Testis (tissue), 2 donors: Measurements from ENCODE around the gene INPP1.

Experiments used
- CTCF ChIP-seq, 3 experiments: fragments of 450-650 bp in 2 of 3; fragments of 200-600 bp in 1 of 3; sonication (generic) in 1 of 3; IDR thresholded peaks; one replicate each; pipeline ENCODE4 v1.5.1; 2016 to 2019; ENCODE audit warnings: antibody characterized with exemption in 3 of 3, mild to moderate bottlenecking in 2 of 3, moderate library complexity in 1 of 3
- POLR2A ChIP-seq: fragments of 450-650 bp; IDR thresholded peaks from one replicate; pipeline ENCODE4 v1.6.1; 2017; ENCODE audit warnings: antibody characterized with exemption, mild to moderate bottlenecking, moderate library complexity

- TF ChIP-seq POLR2A (no peak), CTCF (IDR thresholded peaks at IDR 0.05) (no peak)
Observed at GRCh38 chr2:190366248-190366753, 22.9 kb downstream of the INPP1 start.
